Endothelial cell of umbilical vein (primary cell): ENCODE results near the gene DNAJC7.

Experiments used
- CTCF ChIP-seq, 2 donors: IDR thresholded peaks; 1 replicate in 1 of 2; 2 replicates in 1 of 2; pipeline ENCODE4 v1.5.1; 2011; ENCODE audit warnings: low read length in 2 of 2, mild to moderate bottlenecking in 2 of 2, moderate library complexity in 2 of 2, control low read depth in 1 of 2, inconsistent platforms in 1 of 2, low read depth in 1 of 2; ENCODE audit not compliant: insufficient read depth in 1 of 2; ENCODE audit errors: extremely low read depth in 1 of 2
- EZH2 ChIP-seq: IDR thresholded peaks from 2 replicates; pipeline ENCODE4 v1.6.1; 2012; ENCODE audit warnings: borderline replicate concordance, low read depth, mild to moderate bottlenecking, moderate library complexity, low read length, inconsistent platforms; ENCODE audit not compliant: severe bottlenecking
- FOS ChIP-seq: IDR thresholded peaks from 2 replicates; pipeline ENCODE4 v1.6.1; 2011; ENCODE audit warnings: mild to moderate bottlenecking, low read length, moderate library complexity, borderline replicate concordance; ENCODE audit not compliant: insufficient read depth
- GATA2 ChIP-seq: IDR thresholded peaks from 2 replicates; pipeline ENCODE4 v1.7.0; 2011; ENCODE audit warnings: low read depth, mild to moderate bottlenecking, moderate library complexity, mixed read lengths, low read length; ENCODE audit not compliant: insufficient read length, insufficient read depth
- JUN ChIP-seq: IDR thresholded peaks from 2 replicates; pipeline ENCODE4 v1.6.1; 2011; ENCODE audit warnings: borderline replicate concordance, low read depth; ENCODE audit not compliant: insufficient read length, insufficient read depth
- MYC ChIP-seq: IDR thresholded peaks from one replicate; pipeline ENCODE4 v1.6.1; 2011; ENCODE audit warnings: mild to moderate bottlenecking, low read depth, low read length
- POLR2A ChIP-seq: IDR thresholded peaks from 2 replicates; pipeline ENCODE4 v1.6.1; 2012; ENCODE audit warnings: low read depth, mild to moderate bottlenecking, control low read depth, low read length
- POLR2AphosphoS5 ChIP-seq: IDR thresholded peaks from 2 replicates; pipeline ENCODE4 v1.6.1; 2012; ENCODE audit warnings: low read depth, mild to moderate bottlenecking, control low read depth, low read length, moderate library complexity; ENCODE audit not compliant: insufficient read depth
- TF ChIP-seq, protein P1 (sequence below): IDR thresholded peaks from 2 replicates; pipeline ENCODE4 v1.6.1; 2011; ENCODE audit not compliant: insufficient read depth, insufficient read length

DNA sequence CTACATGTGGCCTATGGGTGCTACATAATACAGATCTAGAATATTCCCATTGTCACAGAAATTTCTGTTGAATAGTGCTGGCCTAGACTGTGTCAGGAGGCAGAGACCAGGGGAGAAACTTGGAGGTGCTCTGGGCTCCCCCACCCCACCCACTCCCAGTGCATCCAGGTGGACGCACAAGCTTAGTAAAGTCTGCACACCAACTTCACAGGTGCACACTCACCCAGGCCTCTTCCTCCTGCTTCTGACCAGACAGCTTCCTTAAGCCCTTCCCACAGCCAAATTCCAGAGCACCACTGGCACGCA, 58.3 kb downstream of the DNAJC7 start:
- TF ChIP-seq CTCF (IDR thresholded peaks at IDR 0.05; ENCODE audit: extremely low read depth in 1 of 2, insufficient read depth in 1 of 2, low read depth in 1 of 2, low read length in 2 of 2) (no peak), POLR2A (no peak), GATA2 (no peak), POLR2AphosphoS5 (no peak), MYC (no peak), FOS (no peak), JUN (no peak), EZH2 (no peak)
- TF ChIP-seq, protein P1, sequence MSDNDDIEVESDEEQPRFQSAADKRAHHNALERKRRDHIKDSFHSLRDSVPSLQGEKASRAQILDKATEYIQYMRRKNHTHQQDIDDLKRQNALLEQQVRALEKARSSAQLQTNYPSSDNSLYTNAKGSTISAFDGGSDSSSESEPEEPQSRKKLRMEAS, result no peak
